HepG2 (cell line): Measurements from ENCODE around the gene UBAP1L. TPM values are rescaled to one million over a fixed set of nuclear protein-coding genes. Genes with fewer than 3 reads are reported as not detected.

Experiments
- CTCF ChIP-seq: sonication (generic); formaldehyde crosslinking; IDR thresholded peaks from 2 replicates; pipeline ENCODE4 v1.5.0; 2020; ENCODE audit warnings: mild to moderate bottlenecking, missing genetic modification reagents, moderate library complexity
- FOSL2 ChIP-seq: sonication (generic); formaldehyde crosslinking; IDR thresholded peaks from 2 replicates; pipeline ENCODE4 v1.4.0; 2020; ENCODE audit warnings: missing genetic modification reagents
- KDM2A ChIP-seq: sonication (generic); formaldehyde crosslinking; IDR thresholded peaks from 2 replicates; pipeline ENCODE4 v1.4.0; 2020; ENCODE audit warnings: low read depth, missing genetic modification reagents, borderline replicate concordance
- NFKBIZ ChIP-seq: IDR thresholded peaks from 2 replicates; pipeline ENCODE4 v1.6.1; 2018; ENCODE audit warnings: missing genetic modification reagents, missing compliant biosample characterization
- NONO ChIP-seq, 2 experiments: fragments of 450-650 bp in 1 of 2; sonication (generic) in 1 of 2; formaldehyde crosslinking in 1 of 2; IDR thresholded peaks in 1 of 2; conservative IDR thresholded peaks in 1 of 2; 2 replicates each; pipeline versions ENCODE4 v1.6.1 to v1.8.0; 2017 to 2022; ENCODE audit warnings: mild to moderate bottlenecking in 1 of 2, missing genetic modification reagents in 1 of 2, moderate library complexity in 1 of 2
- PHF8 ChIP-seq: sonication (generic); formaldehyde crosslinking; IDR thresholded peaks from 2 replicates; pipeline ENCODE4 v1.5.0; 2020; ENCODE audit warnings: missing genetic modification reagents
- RFX1 ChIP-seq: fragments of 450-650 bp; IDR thresholded peaks from 2 replicates; pipeline ENCODE4 v1.6.1; 2017
- RFX5 ChIP-seq: IDR thresholded peaks from 2 replicates; pipeline ENCODE4 v1.6.1; 2011; ENCODE audit warnings: low read depth, low read length, improper control_type of control experiment
- ZBTB44 ChIP-seq: sonication (generic); formaldehyde crosslinking; IDR thresholded peaks from 2 replicates; pipeline ENCODE4 v1.4.0; 2020; ENCODE audit warnings: missing genetic modification reagents
- ZNF577 ChIP-seq: sonication (generic); formaldehyde crosslinking; IDR thresholded peaks from 2 replicates; pipeline ENCODE4 v1.4.0; 2020; ENCODE audit warnings: mild to moderate bottlenecking, low read depth, missing genetic modification reagents, borderline replicate concordance
- ZNF589 ChIP-seq: sonication (generic); formaldehyde crosslinking; conservative IDR thresholded peaks from 2 replicates; pipeline ENCODE4 v1.8.0; 2022; ENCODE audit warnings: mild to moderate bottlenecking, moderate library complexity, missing genetic modification reagents
- ZNF75D ChIP-seq: sonication (generic); formaldehyde crosslinking; IDR thresholded peaks from 2 replicates; pipeline ENCODE4 v1.8.1; 2023; ENCODE audit warnings: missing genetic modification reagents, mild to moderate bottlenecking, borderline replicate concordance
- ZNF772 ChIP-seq: sonication (generic); formaldehyde crosslinking; IDR thresholded peaks from 2 replicates; pipeline ENCODE4 v1.5.0; 2020; ENCODE audit warnings: mild to moderate bottlenecking, missing genetic modification reagents
- ZNF788 ChIP-seq: sonication (generic); formaldehyde crosslinking; IDR thresholded peaks from 2 replicates; pipeline ENCODE4 v1.5.0; 2020; ENCODE audit warnings: mild to moderate bottlenecking, missing genetic modification reagents, borderline replicate concordance
- ZNF883 ChIP-seq: sonication (generic); formaldehyde crosslinking; IDR thresholded peaks from 2 replicates; pipeline ENCODE4 v1.5.1; 2020; ENCODE audit warnings: mild to moderate bottlenecking, missing genetic modification reagents; ENCODE audit errors: not compliant biosample characterization
- polyA plus RNA-seq, 8 experiments: library from polyadenylated mRNA; depleted of rRNA in 3 of 8; stranded (reverse) in 7 of 8; unstranded in 1 of 8; fragments of >200 nt; fragmentation: Illumina TruSeq in 4 of 8; extraction: Trizol in 4 of 8; gene quantifications; 2 replicates each; pipeline versions ENCODE4 v1.2.1 to v1.2.3, GENCODE V29; 2011 to 2016; ENCODE audit warnings: low read depth in 4 of 8, missing spikeins in 1 of 8, mixed read lengths in 1 of 8; ENCODE audit not compliant: insufficient read depth in 1 of 8
- total RNA-seq, 5 experiments: library from RNA; depleted of rRNA; stranded (reverse); fragments of >200 nt; fragmentation: Illumina TruSeq; extraction: Trizol; gene quantifications; 2 replicates each; pipeline ENCODE4 v1.2.3, GENCODE V29; 2016; ENCODE audit warnings: low read depth in 1 of 5
- TF ChIP-seq, protein P1 (sequence below): sonication (generic); formaldehyde crosslinking; IDR thresholded peaks from 2 replicates; pipeline ENCODE4 v1.9.0; 2021; ENCODE audit warnings: mild to moderate bottlenecking, missing genetic modification reagents
- TF ChIP-seq, protein P2 (sequence below): sonication (generic); formaldehyde crosslinking; IDR thresholded peaks from 2 replicates; pipeline ENCODE4 v1.5.0; 2020; ENCODE audit warnings: mild to moderate bottlenecking, missing genetic modification reagents

The UBAP1L gene
- total and polyA plus RNA-seq, 2 of the 13 experiments (the other 11 are each of a cell fraction or from before 2014, with no cell fraction given), result 0.86 to 1.4 TPM

DNA sequence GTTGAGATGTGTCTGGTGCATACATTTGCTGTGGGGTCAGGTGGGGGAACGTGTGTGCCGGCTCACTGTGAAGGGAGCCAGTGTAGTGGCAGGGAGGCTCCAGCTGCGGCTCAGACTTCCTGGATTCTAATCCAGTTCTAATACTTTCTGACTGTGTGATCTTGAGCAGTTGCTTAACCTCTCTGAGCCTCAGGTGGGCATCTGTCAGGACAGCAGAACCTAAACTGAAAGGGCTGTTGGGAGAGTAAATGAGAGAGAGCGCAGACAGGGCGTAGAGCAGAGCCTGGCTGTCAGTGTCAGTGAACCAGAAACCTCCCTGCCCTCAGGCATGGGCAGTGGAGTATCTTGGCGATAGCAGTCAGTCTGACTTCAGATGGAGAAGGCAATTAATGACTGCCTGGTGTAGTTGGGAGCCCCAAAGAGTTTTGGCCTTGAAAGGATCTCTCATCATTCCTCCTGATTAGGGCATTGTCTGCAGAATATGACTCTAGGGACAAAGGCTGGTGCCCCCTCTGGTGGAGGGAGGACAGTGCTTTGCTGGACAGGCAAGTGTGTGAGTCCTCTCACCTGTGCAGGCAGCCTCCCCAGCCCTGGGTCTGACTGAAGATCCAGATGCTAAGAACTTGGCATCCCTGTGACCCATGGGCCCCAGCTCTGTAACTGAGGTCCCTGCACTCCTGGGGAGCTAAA lies 28.9 kb downstream of the UBAP1L start (continued):
- TF ChIP-seq, protein P1, sequence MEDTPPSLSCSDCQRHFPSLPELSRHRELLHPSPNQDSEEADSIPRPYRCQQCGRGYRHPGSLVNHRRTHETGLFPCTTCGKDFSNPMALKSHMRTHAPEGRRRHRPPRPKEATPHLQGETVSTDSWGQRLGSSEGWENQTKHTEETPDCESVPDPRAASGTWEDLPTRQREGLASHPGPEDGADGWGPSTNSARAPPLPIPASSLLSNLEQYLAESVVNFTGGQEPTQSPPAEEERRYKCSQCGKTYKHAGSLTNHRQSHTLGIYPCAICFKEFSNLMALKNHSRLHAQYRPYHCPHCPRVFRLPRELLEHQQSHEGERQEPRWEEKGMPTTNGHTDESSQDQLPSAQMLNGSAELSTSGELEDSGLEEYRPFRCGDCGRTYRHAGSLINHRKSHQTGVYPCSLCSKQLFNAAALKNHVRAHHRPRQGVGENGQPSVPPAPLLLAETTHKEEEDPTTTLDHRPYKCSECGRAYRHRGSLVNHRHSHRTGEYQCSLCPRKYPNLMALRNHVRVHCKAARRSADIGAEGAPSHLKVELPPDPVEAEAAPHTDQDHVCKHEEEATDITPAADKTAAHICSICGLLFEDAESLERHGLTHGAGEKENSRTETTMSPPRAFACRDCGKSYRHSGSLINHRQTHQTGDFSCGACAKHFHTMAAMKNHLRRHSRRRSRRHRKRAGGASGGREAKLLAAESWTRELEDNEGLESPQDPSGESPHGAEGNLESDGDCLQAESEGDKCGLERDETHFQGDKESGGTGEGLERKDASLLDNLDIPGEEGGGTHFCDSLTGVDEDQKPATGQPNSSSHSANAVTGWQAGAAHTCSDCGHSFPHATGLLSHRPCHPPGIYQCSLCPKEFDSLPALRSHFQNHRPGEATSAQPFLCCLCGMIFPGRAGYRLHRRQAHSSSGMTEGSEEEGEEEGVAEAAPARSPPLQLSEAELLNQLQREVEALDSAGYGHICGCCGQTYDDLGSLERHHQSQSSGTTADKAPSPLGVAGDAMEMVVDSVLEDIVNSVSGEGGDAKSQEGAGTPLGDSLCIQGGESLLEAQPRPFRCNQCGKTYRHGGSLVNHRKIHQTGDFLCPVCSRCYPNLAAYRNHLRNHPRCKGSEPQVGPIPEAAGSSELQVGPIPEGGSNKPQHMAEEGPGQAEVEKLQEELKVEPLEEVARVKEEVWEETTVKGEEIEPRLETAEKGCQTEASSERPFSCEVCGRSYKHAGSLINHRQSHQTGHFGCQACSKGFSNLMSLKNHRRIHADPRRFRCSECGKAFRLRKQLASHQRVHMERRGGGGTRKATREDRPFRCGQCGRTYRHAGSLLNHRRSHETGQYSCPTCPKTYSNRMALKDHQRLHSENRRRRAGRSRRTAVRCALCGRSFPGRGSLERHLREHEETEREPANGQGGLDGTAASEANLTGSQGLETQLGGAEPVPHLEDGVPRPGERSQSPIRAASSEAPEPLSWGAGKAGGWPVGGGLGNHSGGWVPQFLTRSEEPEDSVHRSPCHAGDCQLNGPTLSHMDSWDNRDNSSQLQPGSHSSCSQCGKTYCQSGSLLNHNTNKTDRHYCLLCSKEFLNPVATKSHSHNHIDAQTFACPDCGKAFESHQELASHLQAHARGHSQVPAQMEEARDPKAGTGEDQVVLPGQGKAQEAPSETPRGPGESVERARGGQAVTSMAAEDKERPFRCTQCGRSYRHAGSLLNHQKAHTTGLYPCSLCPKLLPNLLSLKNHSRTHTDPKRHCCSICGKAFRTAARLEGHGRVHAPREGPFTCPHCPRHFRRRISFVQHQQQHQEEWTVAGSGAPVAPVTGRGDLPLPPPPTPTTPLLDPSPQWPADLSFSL (CRISPR knock-in tag), result no peak
- TF ChIP-seq PHF8 (CRISPR knock-in tag) (no peak), KDM2A (CRISPR knock-in tag) (peak; percentile 22; the same call in 1 of the 2 replicates), ZNF589 (CRISPR knock-in tag) (no peak), ZNF75D (CRISPR knock-in tag) (no peak), ZNF883 (CRISPR knock-in tag) (no peak), ZNF788 (CRISPR knock-in tag) (no peak), ZNF772 (CRISPR knock-in tag) (no peak), FOSL2 (CRISPR knock-in tag) (peak; percentile 6; the same call in 1 of the 2 replicates), RFX1 (no peak), RFX5 (no peak), ZBTB44 (no peak), ZNF577 (CRISPR knock-in tag) (no peak), NFKBIZ (0 out of 2 replicates have a peak, but pooled peaks have one; percentile 25), NONO (IDR thresholded peaks at IDR 0.05) (no peak), NONO (CRISPR knock-in tag; conservative IDR thresholded peaks at IDR 0.05) (no peak), CTCF (CRISPR knock-in tag) (peak; percentile 88)
- TF ChIP-seq, protein P2, sequence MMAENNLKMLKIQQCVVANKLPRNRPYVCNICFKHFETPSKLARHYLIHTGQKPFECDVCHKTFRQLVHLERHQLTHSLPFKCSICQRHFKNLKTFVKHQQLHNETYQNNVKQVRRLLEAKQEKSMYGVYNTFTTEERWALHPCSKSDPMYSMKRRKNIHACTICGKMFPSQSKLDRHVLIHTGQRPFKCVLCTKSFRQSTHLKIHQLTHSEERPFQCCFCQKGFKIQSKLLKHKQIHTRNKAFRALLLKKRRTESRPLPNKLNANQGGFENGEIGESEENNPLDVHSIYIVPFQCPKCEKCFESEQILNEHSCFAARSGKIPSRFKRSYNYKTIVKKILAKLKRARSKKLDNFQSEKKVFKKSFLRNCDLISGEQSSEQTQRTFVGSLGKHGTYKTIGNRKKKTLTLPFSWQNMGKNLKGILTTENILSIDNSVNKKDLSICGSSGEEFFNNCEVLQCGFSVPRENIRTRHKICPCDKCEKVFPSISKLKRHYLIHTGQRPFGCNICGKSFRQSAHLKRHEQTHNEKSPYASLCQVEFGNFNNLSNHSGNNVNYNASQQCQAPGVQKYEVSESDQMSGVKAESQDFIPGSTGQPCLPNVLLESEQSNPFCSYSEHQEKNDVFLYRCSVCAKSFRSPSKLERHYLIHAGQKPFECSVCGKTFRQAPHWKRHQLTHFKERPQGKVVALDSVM, result no peak
